GM10248 (cell line): ENCODE data around the gene HAUS3.

ENCODE experiments used
- CTCF ChIA-PET: fragments of 300-600 bp; sonication (Branson Sonifier 250); formaldehyde crosslinking; extraction: SDS; loops from one replicate; lab custom pipeline; 2021; ENCODE audit warnings: antibody characterized with exemption; lab: Yijun Ruan, JAX
- POLR2A ChIA-PET: fragments of 350-650 bp; sonication (Branson Sonifier 250); formaldehyde crosslinking; extraction: SDS; loops from one replicate; lab custom pipeline; 2020; ENCODE audit warnings: antibody characterized with exemption; lab: Yijun Ruan, JAX
- DNase-seq: peaks from one replicate; pipeline ENCODE4 v3.0.0; 2012; ENCODE audit errors: extremely low spot score
- CTCF ChIP-seq: IDR thresholded peaks from 2 replicates; pipeline ENCODE4 v1.5.1; 2012; ENCODE audit warnings: mild to moderate bottlenecking, low read depth; ENCODE audit errors: extremely low read depth, missing control alignments, control extremely low read depth

HAUS3 gene

GRCh38 chr4:2271279-2272025 is 29.5 kb upstream of the HAUS3 start:
- no peak for DNase-seq
- TF ChIP-seq CTCF, result no peak
- ChIA-PET CTCF (no interaction called here), POLR2A (no interaction called here)

- no peak for DNase-seq
- no peak for TF ChIP-seq CTCF
- POLR2A ChIA-PET, result no interaction called here
- CTCF ChIA-PET, result no interaction called here
These were observed 28.6 kb upstream of the HAUS3 start for GRCh38 chr4:2270341-2271165.

GRCh38 chr4:2269618-2270163 is 27.8 kb upstream of the HAUS3 start:
- POLR2A ChIA-PET, result no interaction called here
- CTCF ChIA-PET, result no interaction called here
- DNase-seq, result no peak
- no peak for TF ChIP-seq CTCF

- ChIA-PET CTCF (no interaction called here), POLR2A (no interaction called here)
- no peak for TF ChIP-seq CTCF
- no peak for DNase-seq
These were observed 27.2 kb upstream of the HAUS3 start for GRCh38 chr4:2269206-2269531.

GRCh38 chr4:2268357-2269205 is 26.7 kb upstream of the HAUS3 start:
- TF ChIP-seq CTCF, result no peak
- POLR2A ChIA-PET, result no interaction called here
- no peak for DNase-seq
- CTCF ChIA-PET, result no interaction called here

GRCh38 chr4:2267841-2268240 is 25.9 kb upstream of the HAUS3 start:
- DNase-seq, result no peak
- ChIA-PET POLR2A (no interaction called here), CTCF (no interaction called here)
- TF ChIP-seq CTCF, result no peak
